Measurements from ENCODE around the gene RFWD3.

Gene RFWD3

GRCh38 chr16:74591876-74592650 lies 74.6 kb downstream of the RFWD3 start:
- TF ChIP-seq POLR2AphosphoS5 (IDR thresholded peaks at IDR 0.05; ENCODE audit: low read depth, low read length) (no peak), POLR2A (IDR thresholded peaks at IDR 0.05; ENCODE audit: low read depth, low read length) (no peak), TAF1 (IDR thresholded peaks at IDR 0.05; ENCODE audit: borderline replicate concordance, low read depth, low read length) (no peak)
- DNase-seq (ENCODE audit: insufficient read length) (no peak), FAIRE-seq (no peak)

GRCh38 chr16:74586948-74587347 lies 79.7 kb downstream of the RFWD3 start:
- no peak for FAIRE-seq
- TF ChIP-seq TAF1 (IDR thresholded peaks at IDR 0.05; ENCODE audit: borderline replicate concordance, low read depth, low read length) (no peak), POLR2A (IDR thresholded peaks at IDR 0.05; ENCODE audit: low read depth, low read length) (no peak), POLR2AphosphoS5 (IDR thresholded peaks at IDR 0.05; ENCODE audit: low read depth, low read length) (no peak)
- DNase-seq (ENCODE audit: insufficient read length) = no peak

DNA sequence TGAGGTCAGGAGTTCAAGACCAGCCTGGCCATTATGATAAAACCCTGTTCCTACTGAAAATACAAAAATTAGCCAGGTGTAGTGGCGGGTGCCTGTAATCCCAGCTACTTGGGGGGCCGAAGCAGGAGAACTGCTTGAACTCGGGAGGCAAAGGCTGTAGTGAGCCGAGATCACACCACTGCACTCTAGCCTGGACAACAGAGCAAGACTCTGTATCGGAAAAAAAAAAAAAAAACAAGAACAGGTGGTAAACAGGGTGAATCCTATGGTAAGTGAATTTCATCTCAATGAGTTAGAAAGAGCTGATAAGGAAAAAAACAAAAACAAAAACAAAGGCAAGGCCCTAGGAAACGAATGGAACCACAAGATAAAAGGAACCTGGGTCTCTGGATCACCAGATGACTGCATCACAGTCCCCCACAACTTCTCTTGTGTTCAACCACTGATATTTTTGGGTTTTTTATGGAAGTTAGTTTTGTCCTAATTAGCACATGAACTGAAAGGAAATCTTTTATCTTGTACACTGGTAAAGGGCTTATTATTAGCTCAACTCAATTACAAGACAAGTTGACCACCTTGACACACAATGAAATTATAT lies 80.7 kb downstream of the RFWD3 start:
- TF ChIP-seq POLR2A (IDR thresholded peaks at IDR 0.05; ENCODE audit: low read depth, low read length) (no peak), TAF1 (IDR thresholded peaks at IDR 0.05; ENCODE audit: borderline replicate concordance, low read depth, low read length) (no peak), POLR2AphosphoS5 (IDR thresholded peaks at IDR 0.05; ENCODE audit: low read depth, low read length) (no peak)
- DNase-seq (ENCODE audit: insufficient read length) = no peak
- FAIRE-seq = no peak

DNA sequence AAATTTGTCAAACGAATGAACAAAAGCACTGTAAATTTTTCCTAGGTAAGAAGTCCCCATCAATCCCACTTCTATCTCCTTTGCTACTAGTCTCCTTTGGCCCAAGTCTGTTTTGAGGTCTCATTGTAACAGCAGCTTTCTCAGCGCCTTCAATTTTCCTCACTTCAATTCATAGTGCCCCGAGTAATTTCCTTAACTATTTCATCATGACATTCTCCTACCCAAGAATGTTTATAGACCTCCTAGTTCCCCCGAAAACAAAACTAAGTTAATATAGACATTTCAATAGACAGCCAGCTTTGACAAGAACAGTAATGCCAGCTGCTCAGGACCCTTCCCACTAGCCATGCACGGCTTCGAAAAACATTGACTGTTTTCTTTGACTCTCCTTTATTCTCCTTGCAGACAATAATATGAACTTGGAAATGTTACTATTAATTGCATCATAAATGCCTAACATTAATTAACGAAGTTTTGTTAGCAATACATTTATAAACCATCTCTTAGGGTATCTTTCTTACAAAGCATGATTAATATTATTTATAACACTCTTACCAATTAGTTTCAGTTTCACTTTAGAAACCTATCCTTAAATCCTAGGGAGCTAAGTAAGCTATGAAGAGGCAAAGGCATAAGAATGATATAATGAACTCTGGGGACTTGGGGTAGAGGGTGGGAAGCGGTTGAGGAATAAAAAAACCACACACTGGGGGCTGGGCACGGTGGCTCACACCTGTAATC lies 82.6 kb downstream of the RFWD3 start:
- TF ChIP-seq TAF1 (IDR thresholded peaks at IDR 0.05; ENCODE audit: borderline replicate concordance, low read depth, low read length) = no peak
- no peak for TF ChIP-seq POLR2A (IDR thresholded peaks at IDR 0.05; ENCODE audit: low read depth, low read length)
- no peak for TF ChIP-seq POLR2AphosphoS5 (IDR thresholded peaks at IDR 0.05; ENCODE audit: low read depth, low read length)
- no peak for FAIRE-seq
- DNase-seq (ENCODE audit: insufficient read length) = no peak

GRCh38 chr16:74582970-74583369 lies 83.7 kb downstream of the RFWD3 start:
- FAIRE-seq (no peak), DNase-seq (ENCODE audit: insufficient read length) (no peak)
- TF ChIP-seq TAF1 (IDR thresholded peaks at IDR 0.05; ENCODE audit: borderline replicate concordance, low read depth, low read length) = no peak

GRCh38 chr16:74580833-74581232 lies 85.8 kb downstream of the RFWD3 start:
- DNase-seq (ENCODE audit: insufficient read length) (no peak), FAIRE-seq (no peak)
- TF ChIP-seq POLR2AphosphoS5 (IDR thresholded peaks at IDR 0.05; ENCODE audit: low read depth, low read length) = no peak

DNA sequence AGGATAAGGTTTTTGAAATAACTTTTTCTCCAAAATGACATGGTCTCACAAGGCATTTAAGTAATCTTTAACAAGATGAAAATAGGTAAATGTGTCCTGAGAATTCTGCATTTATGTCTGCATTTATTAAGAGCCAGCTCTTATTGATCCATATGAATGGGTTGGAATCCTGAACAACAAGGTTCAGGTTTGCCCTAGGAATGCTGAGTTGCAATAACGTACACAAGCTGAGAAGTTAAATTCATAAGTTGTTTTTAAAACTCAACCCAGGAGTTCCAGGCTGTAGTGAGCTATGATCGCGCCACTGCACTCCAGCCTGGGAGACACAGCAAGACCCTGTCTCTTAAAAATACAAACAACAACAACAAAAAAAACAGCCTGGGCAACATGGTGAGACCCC lies 87.8 kb downstream of the RFWD3 start:
- no peak for FAIRE-seq
- no peak for DNase-seq (ENCODE audit: insufficient read length)
- TF ChIP-seq TAF1 (IDR thresholded peaks at IDR 0.05; ENCODE audit: borderline replicate concordance, low read depth, low read length) (no peak), POLR2A (IDR thresholded peaks at IDR 0.05; ENCODE audit: low read depth, low read length) (no peak), POLR2AphosphoS5 (IDR thresholded peaks at IDR 0.05; ENCODE audit: low read depth, low read length) (no peak)

DNA sequence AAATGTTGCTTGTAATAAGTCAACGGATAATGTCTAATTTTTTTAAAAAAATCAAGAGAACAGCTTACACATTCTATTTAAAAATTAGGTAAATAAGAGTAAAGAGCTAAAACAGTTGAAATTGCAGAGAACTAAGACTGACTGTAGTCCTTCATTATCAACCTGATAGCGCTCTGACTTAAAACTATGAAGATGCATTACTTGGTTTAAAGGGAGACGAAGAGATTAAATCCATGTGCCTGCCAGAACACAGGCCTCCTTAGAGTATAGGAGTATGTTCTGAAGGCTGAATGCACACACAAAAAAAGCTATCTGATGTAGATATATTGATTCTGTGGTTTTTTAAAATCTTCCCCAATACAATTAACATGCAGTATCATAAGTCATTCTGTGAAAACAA lies 88.2 kb downstream of the RFWD3 start:
- TF ChIP-seq POLR2AphosphoS5 (IDR thresholded peaks at IDR 0.05; ENCODE audit: low read depth, low read length) (no peak), POLR2A (IDR thresholded peaks at IDR 0.05; ENCODE audit: low read depth, low read length) (no peak), TAF1 (IDR thresholded peaks at IDR 0.05; ENCODE audit: borderline replicate concordance, low read depth, low read length) (no peak)
- DNase-seq (ENCODE audit: insufficient read length) (no peak), FAIRE-seq (no peak)

DNA sequence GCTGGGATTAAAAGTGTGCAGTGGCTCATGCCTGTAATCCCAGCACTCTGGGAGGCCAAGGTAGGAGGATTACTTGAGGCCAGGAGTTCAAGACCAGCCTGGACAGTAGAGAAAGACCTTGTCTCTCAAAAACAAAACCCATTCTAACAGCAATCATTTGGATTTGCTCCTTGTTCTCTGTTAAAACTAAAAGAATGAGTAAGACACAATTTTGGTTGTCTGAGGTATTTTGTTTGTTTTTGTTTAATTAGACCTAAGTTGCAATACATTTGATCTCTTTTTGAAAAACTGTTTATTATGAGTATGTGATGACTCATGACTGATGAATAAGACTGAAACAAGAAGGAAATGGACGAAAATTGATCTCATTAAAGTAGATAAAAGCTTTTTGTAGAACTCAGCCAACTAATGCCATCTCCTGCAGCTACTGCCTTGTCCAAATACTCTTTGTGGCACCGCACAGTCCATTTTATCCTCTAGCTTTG lies 88.8 kb downstream of the RFWD3 start:
- DNase-seq (ENCODE audit: insufficient read length) (no peak), FAIRE-seq (no peak)
- TF ChIP-seq POLR2A (IDR thresholded peaks at IDR 0.05; ENCODE audit: low read depth, low read length) (no peak), TAF1 (IDR thresholded peaks at IDR 0.05; ENCODE audit: borderline replicate concordance, low read depth, low read length) (no peak), POLR2AphosphoS5 (IDR thresholded peaks at IDR 0.05; ENCODE audit: low read depth, low read length) (no peak)

DNA sequence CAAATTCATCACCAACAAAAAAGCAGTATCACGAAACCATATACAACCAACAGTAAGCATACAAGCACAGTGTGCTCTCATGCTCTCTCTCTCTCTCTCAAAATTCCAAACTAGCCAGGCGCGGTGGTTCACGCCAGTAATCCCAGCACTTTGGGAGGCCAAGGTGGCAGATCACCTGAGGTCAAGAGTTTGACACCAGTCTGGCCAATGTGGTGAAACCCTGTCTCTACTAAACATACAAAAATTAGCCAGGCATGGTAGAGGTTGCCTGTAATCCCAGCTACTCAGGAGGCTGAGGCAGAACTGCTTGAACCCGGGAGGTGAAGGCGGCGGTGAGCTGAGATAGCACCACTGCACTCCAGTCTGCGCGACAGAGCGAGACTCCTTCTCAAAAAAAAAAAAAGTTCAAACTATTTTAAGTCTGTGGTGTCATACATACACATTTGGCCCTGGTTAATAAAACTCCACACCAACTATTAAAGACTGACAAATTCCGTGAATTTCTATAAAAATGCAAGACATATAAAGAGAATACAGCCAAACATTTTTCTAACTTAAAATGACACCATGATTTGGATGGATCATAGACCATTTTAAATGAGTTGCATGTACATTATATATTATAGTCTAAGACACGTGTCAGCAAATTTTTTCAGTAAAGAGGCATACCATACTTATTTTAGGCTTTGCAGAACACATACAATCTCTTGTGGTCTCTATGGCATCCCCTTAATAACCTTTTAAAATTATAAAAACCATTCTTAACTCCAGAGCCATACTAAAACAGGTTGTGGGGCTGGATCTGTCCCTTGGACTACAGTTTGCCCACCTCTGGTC lies 90.7 kb downstream of the RFWD3 start:
- DNase-seq (ENCODE audit: insufficient read length) = no peak
- TF ChIP-seq POLR2A (IDR thresholded peaks at IDR 0.05; ENCODE audit: low read depth, low read length) (no peak), TAF1 (IDR thresholded peaks at IDR 0.05; ENCODE audit: borderline replicate concordance, low read depth, low read length) (no peak), POLR2AphosphoS5 (IDR thresholded peaks at IDR 0.05; ENCODE audit: low read depth, low read length) (no peak)
- no peak for FAIRE-seq

DNA sequence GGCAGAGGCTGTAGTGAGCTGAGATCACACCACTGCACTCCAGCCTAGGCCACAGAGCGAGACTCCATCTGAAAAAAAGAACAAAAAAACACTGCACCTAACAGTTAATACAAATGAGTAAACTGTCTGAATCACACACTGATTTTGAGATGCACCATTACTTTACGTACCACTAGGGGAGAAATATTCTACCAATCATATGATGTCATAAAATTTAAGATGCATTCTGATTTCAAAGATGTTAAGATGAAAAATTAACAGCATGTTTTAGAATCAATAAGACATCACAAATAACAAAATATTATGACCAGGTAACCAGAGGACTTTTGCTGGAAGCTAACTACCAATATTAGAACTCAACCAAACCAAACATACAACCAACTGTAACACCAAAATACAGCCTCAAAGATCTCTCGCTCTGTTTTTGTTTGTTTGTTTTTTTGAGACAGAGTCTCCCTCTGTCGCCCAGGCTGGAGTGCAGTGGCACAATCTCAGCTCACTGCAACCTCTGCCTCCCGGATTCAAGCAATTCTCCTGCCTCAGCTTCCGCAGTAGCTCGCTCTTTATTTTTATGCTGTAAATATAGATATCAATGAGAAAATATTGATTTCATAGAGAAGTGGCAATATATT lies 91.4 kb downstream of the RFWD3 start:
- no peak for TF ChIP-seq POLR2AphosphoS5 (IDR thresholded peaks at IDR 0.05; ENCODE audit: low read depth, low read length)
- no peak for TF ChIP-seq POLR2A (IDR thresholded peaks at IDR 0.05; ENCODE audit: low read depth, low read length)
- FAIRE-seq = no peak

More for the DNA sequence above, 91.4 kb downstream of the RFWD3 start:
- no peak for DNase-seq (ENCODE audit: insufficient read length)
